Lung (tissue), 12 donors: ENCODE data around the gene SAYSD1. TPM values are rescaled to one million over a fixed set of nuclear protein-coding genes. Genes with fewer than 3 reads are reported as not detected.

Experiments
- ATAC-seq: fragments of 200-7000 bp; cut with Tn5 transposase; one replicate; pipeline ENCODE4 v1.9.1; 2020; ENCODE audit warnings: moderate number of reproducible peaks; ENCODE audit not compliant: insufficient read depth, low FRiP score
- DNase-seq, 3 donors: peaks; one replicate each; pipeline ENCODE4 v3.0.0-alpha.2; 2013 to 2017
- H3K27ac ChIP-seq, 2 donors: one replicate each; pipeline ENCODE4 v1.5.1; 2013; ENCODE audit warnings: mild to moderate bottlenecking in 2 of 2, moderate library complexity in 2 of 2, control low read depth in 1 of 2, inconsistent platforms in 1 of 2, low read depth in 1 of 2, low read length in 1 of 2
- H3K27me3 ChIP-seq, 3 donors: one replicate each; pipeline ENCODE4 v1.5.1; 2013; ENCODE audit warnings: low read length in 2 of 3; ENCODE audit not compliant: control insufficient read depth in 3 of 3, insufficient read depth in 3 of 3
- H3K36me3 ChIP-seq, 4 donors: one replicate each; pipeline ENCODE4 v1.5.1; 2013; ENCODE audit warnings: low read length in 4 of 4, mild to moderate bottlenecking in 1 of 4, moderate library complexity in 1 of 4; ENCODE audit not compliant: control insufficient read depth in 4 of 4, insufficient read depth in 4 of 4
- H3K4me1 ChIP-seq, 5 donors: one replicate each; pipeline ENCODE4 v1.5.1; 2013; ENCODE audit warnings: low read length in 5 of 5, mild to moderate bottlenecking in 2 of 5, moderate library complexity in 1 of 5; ENCODE audit not compliant: control insufficient read depth in 5 of 5, insufficient read depth in 5 of 5
- H3K4me3 ChIP-seq: one replicate; pipeline ENCODE4 v1.5.1; 2013; ENCODE audit warnings: mild to moderate bottlenecking, control low read depth, moderate library complexity
- H3K9ac ChIP-seq, 2 donors: one replicate each; pipeline ENCODE4 v1.5.1; 2013; ENCODE audit warnings: low read length in 2 of 2, control low read depth in 1 of 2; ENCODE audit not compliant: insufficient read depth in 1 of 2
- H3K9me3 ChIP-seq, 4 donors: one replicate each; pipeline ENCODE4 v1.5.1; 2013; ENCODE audit warnings: low read length in 3 of 4, mild to moderate bottlenecking in 1 of 4, moderate library complexity in 1 of 4; ENCODE audit not compliant: control insufficient read depth in 4 of 4, insufficient read depth in 3 of 4
- CTCF ChIP-seq: IDR thresholded peaks from 2 replicates; pipeline ENCODE4 v1.5.1; 2012; ENCODE audit warnings: mild to moderate bottlenecking; ENCODE audit errors: control extremely low read depth, extremely low read depth
- WGBS, 2 donors: extraction: QIAGEN DNeasy Blood & Tissue Kit; methylation state at CpG; one replicate each; pipeline ENCODE4 v1.1.7; 2013; 5-methylcytosine and 5-hydroxymethylcytosine counted together
- polyA plus RNA-seq, 2 donors: library from polyadenylated mRNA; stranded (reverse); fragments of 200-250 nt; gene quantifications; one replicate each; pipeline ENCODE4 v1.2.1, GENCODE V29; 2013
- total RNA-seq, 2 donors: library from RNA; depleted of rRNA in 1 of 2; stranded (reverse); fragments of >200 nt in 1 of 2; gene quantifications; one replicate each; pipeline ENCODE4 v1.2.1, GENCODE V29; 2014 to 2021
- donor health status: control.
- donor health status: control.
- donor health status: Bipolar disorder and iron deficiency.
- donor health status: healthy.
- donor health status: DM: yes; HTN: yes; CAD: no.

SAYSD1 gene
- total and polyA plus RNA-seq, 4 donors = 9.8 to 17.8 (median 16.5) TPM

GRCh38 chr6:39062014-39062740 is 52.8 kb downstream of the SAYSD1 start:
- Histone ChIP-seq H3K9ac (no peak overlapping the region), H3K36me3 (no peaks in the 10 kb centered on the region), H3K27ac (no peak overlapping the region), H3K9me3 (no peaks in the 10 kb centered on the region), H3K4me3 (no peak overlapping the region), H3K4me1 (no peaks in the 10 kb centered on the region), H3K27me3 (peaks cover 0 to 3% (median 0%) of the 10 kb centered on the region in 3 donors)
- ATAC-seq (no peak), DNase-seq (no peak)
- WGBS, 2 donors = 58 to 66% methylated on average over 10 of the region's 10 CpGs
- no peak for TF ChIP-seq CTCF

GRCh38 chr6:39061588-39061987 is 53.4 kb downstream of the SAYSD1 start:
- DNase-seq = no peak
- TF ChIP-seq CTCF = no peak
- H3K27me3 ChIP-seq = no peaks in the 10 kb centered on the region
- no peaks in the 10 kb centered on the region for H3K4me1 ChIP-seq
- no peak overlapping the region for H3K9ac ChIP-seq
- no peaks in the 10 kb centered on the region for H3K36me3 ChIP-seq
- WGBS, 2 donors = 81 to 85% methylated on average over 3 of the region's 3 CpGs
- H3K4me3 ChIP-seq = no peak overlapping the region
- no peaks in the 10 kb centered on the region for H3K9me3 ChIP-seq
- no peak overlapping the region for H3K27ac ChIP-seq
- ATAC-seq = no peak

- Histone ChIP-seq H3K27ac (no peak overlapping the region), H3K27me3 (no peaks in the 10 kb centered on the region), H3K9me3 (no peaks in the 10 kb centered on the region), H3K36me3 (no peaks in the 10 kb centered on the region), H3K4me1 (no peaks in the 10 kb centered on the region), H3K4me3 (no peak overlapping the region), H3K9ac (no peak overlapping the region)
- DNase-seq = no peak
- WGBS, 2 donors = 58 to 62% methylated on average over 6 of the region's 6 CpGs
- TF ChIP-seq CTCF = no peak
- no peak for ATAC-seq
These were observed 53.8 kb downstream of the SAYSD1 start for GRCh38 chr6:39061182-39061581.
